Type B pancreatic cell (in vitro differentiated cells): Measurements from ENCODE around the gene KIF16B. TPM values are rescaled to one million over a fixed set of nuclear protein-coding genes. Genes with fewer than 3 reads are reported as not detected.

Experiments
- DNase-seq: peaks from one replicate; pipeline ENCODE4 v3.0.0; 2021; ENCODE audit warnings: mixed read lengths; ENCODE audit not compliant: unreplicated experiment; ENCODE audit errors: extremely low spot score
- H3K27ac Mint-ChIP-seq: 2 replicates; pipeline ENCODE4 v1.8.0; 2021; ENCODE audit warnings: mild to moderate bottlenecking, mixed read lengths
- H3K27me3 Mint-ChIP-seq: 2 replicates; pipeline ENCODE4 v1.8.0; 2021; ENCODE audit warnings: mixed read lengths
- H3K36me3 Mint-ChIP-seq: 2 replicates; pipeline ENCODE4 v1.8.0; 2021; ENCODE audit warnings: mixed read lengths
- H3K4me1 Mint-ChIP-seq: one replicate; pipeline ENCODE4 v1.8.0; 2021; ENCODE audit warnings: mixed read lengths; ENCODE audit not compliant: unreplicated experiment
- H3K4me3 Mint-ChIP-seq: 2 replicates; pipeline ENCODE4 v1.8.0; 2021; ENCODE audit warnings: mild to moderate bottlenecking, mixed read lengths
- H3K9me3 Mint-ChIP-seq: 2 replicates; pipeline ENCODE4 v1.8.0; 2021; ENCODE audit warnings: mixed read lengths
- CTCF ChIP-seq: fragments of 200-600 bp; sonication (generic); conservative IDR thresholded peaks from 2 replicates; pipeline ENCODE4 v1.5.0; 2021; ENCODE audit warnings: antibody characterized with exemption, mild to moderate bottlenecking
- total RNA-seq: library from RNA; stranded (reverse); gene quantifications from 2 replicates; pipeline ENCODE4 v1.2.1, GENCODE V29; 2021; ENCODE audit warnings: low replicate concordance

Gene KIF16B
- total RNA-seq, 1 donor from 2014 or later: 10.3 TPM

GRCh38 chr20:16472045-16472872 is 101.0 kb downstream of the KIF16B start:
- no peak for TF ChIP-seq CTCF
- DNase-seq: no peak
- Mint-ChIP-seq H3K27ac (no peak overlapping the region), H3K4me1 (peaks cover 20% of the 10 kb centered on the region), H3K36me3 (peaks cover 26% of the 10 kb centered on the region), H3K27me3 (no peaks in the 10 kb centered on the region), H3K4me3 (no peak overlapping the region), H3K9me3 (peaks cover 7% of the 10 kb centered on the region)

- DNase-seq: no peak
- Mint-ChIP-seq H3K4me3 (no peak overlapping the region), H3K4me1 (peaks cover 8% of the 10 kb centered on the region), H3K9me3 (peaks cover 10% of the 10 kb centered on the region), H3K27me3 (no peaks in the 10 kb centered on the region), H3K27ac (no peak overlapping the region), H3K36me3 (peaks cover 32% of the 10 kb centered on the region)
- TF ChIP-seq CTCF: no peak
These were observed 103.8 kb downstream of the KIF16B start for GRCh38 chr20:16469395-16469905.

- no peak for TF ChIP-seq CTCF
- DNase-seq: no peak
- Mint-ChIP-seq H3K4me3 (no peak overlapping the region), H3K4me1 (no peaks in the 10 kb centered on the region), H3K27me3 (no peaks in the 10 kb centered on the region), H3K36me3 (peaks cover 17% of the 10 kb centered on the region), H3K27ac (no peak overlapping the region), H3K9me3 (peaks cover 11% of the 10 kb centered on the region)
These were observed 110.5 kb downstream of the KIF16B start for GRCh38 chr20:16462711-16463110.

- Mint-ChIP-seq H3K9me3 (peaks cover 5% of the 10 kb centered on the region), H3K4me3 (no peak overlapping the region), H3K36me3 (peaks cover 7% of the 10 kb centered on the region), H3K27me3 (no peaks in the 10 kb centered on the region), H3K4me1 (no peaks in the 10 kb centered on the region), H3K27ac (no peak overlapping the region)
- no peak for TF ChIP-seq CTCF
- no peak for DNase-seq
These were observed 114.1 kb downstream of the KIF16B start for GRCh38 chr20:16459019-16459700.

GRCh38 chr20:16457514-16457913 is 115.7 kb downstream of the KIF16B start:
- Mint-ChIP-seq H3K27ac (no peak overlapping the region), H3K4me3 (no peak overlapping the region), H3K4me1 (no peaks in the 10 kb centered on the region), H3K27me3 (no peaks in the 10 kb centered on the region), H3K9me3 (no peaks in the 10 kb centered on the region), H3K36me3 (peaks cover 3% of the 10 kb centered on the region)
- no peak for DNase-seq
- TF ChIP-seq CTCF: no peak
